Effector memory CD4-positive, alpha-beta T cell (primary cell): ENCODE measurements around the gene HOXD8.

ENCODE experiments used
- DNase-seq, 3 donors: peaks; one replicate each; pipeline ENCODE4 v3.0.0-alpha.2; 2020
- H3K27ac ChIP-seq: 2 replicates; pipeline ENCODE4 v1.7.0; 2013; ENCODE audit warnings: mild to moderate bottlenecking, low read length, moderate library complexity; ENCODE audit not compliant: insufficient read depth, poor library complexity, severe bottlenecking
- H3K27me3 ChIP-seq: replicated peaks from 2 replicates; pipeline ENCODE4 v1.7.0; 2013; ENCODE audit warnings: mild to moderate bottlenecking, low read length; ENCODE audit not compliant: insufficient read depth, control insufficient read depth, poor library complexity, severe bottlenecking
- H3K36me3 ChIP-seq: 2 replicates; pipeline ENCODE4 v1.7.0; 2013; ENCODE audit warnings: mild to moderate bottlenecking, low read length, moderate library complexity; ENCODE audit not compliant: control insufficient read depth, insufficient read depth
- H3K4me1 ChIP-seq: 2 replicates; pipeline ENCODE4 v1.7.0; 2013; ENCODE audit warnings: low read length, mild to moderate bottlenecking; ENCODE audit not compliant: control insufficient read depth, insufficient read depth, poor library complexity, severe bottlenecking
- H3K4me3 ChIP-seq: 2 replicates; pipeline ENCODE4 v1.7.0; 2013; ENCODE audit warnings: low read length, low read depth, mild to moderate bottlenecking; ENCODE audit not compliant: insufficient read depth, poor library complexity, severe bottlenecking
- H3K9me3 ChIP-seq: 2 replicates; pipeline ENCODE4 v1.7.0; 2013; ENCODE audit warnings: mild to moderate bottlenecking, low read length, moderate library complexity; ENCODE audit not compliant: control insufficient read depth

HOXD8 gene

GRCh38 chr2:176148751-176149421 is 19.4 kb downstream of the HOXD8 start:
- H3K36me3 ChIP-seq: no peaks in the 10 kb centered on the region

GRCh38 chr2:176149481-176149938 is 20.0 kb downstream of the HOXD8 start:
- H3K27me3 ChIP-seq: peaks cover 60% of the 10 kb centered on the region
- H3K36me3 ChIP-seq: no peaks in the 10 kb centered on the region
- no peak for DNase-seq
- H3K4me1 ChIP-seq: no peaks in the 10 kb centered on the region
- no peak overlapping the region for H3K27ac ChIP-seq
- H3K4me3 ChIP-seq: no peak overlapping the region
- H3K9me3 ChIP-seq: no peaks in the 10 kb centered on the region

More at GRCh38 chr2:176148751-176149421, 19.4 kb downstream of the HOXD8 start:
- Histone ChIP-seq H3K4me3 (no peak overlapping the region), H3K9me3 (no peaks in the 10 kb centered on the region), H3K27ac (no peak overlapping the region), H3K4me1 (no peaks in the 10 kb centered on the region), H3K27me3 (peaks cover 60% of the 10 kb centered on the region)
- no peak for DNase-seq

GRCh38 chr2:176149939-176150583 is 20.6 kb downstream of the HOXD8 start:
- no peaks in the 10 kb centered on the region for H3K36me3 ChIP-seq
- DNase-seq: no peak
- H3K27ac ChIP-seq: no peak overlapping the region
- H3K27me3 ChIP-seq: peaks cover 59% of the 10 kb centered on the region
- H3K4me1 ChIP-seq: no peaks in the 10 kb centered on the region
- no peak overlapping the region for H3K4me3 ChIP-seq
- no peaks in the 10 kb centered on the region for H3K9me3 ChIP-seq

GRCh38 chr2:176150584-176151441 is 21.3 kb downstream of the HOXD8 start:
- Histone ChIP-seq H3K27me3 (peaks cover 58% of the 10 kb centered on the region), H3K4me3 (no peak overlapping the region)

GRCh38 chr2:176151442-176152287 is 22.2 kb downstream of the HOXD8 start, which contains the start of gene HOXD4:
Gene HOXD4 (plus strand): TSS chr2:176151550. CDS start chr2:176151634, 84 bp downstream.
- Histone ChIP-seq H3K27ac (no peak within 1 kb of the TSS), H3K27me3 (peaks cover 58% of the 10 kb centered on the region), H3K36me3 (no peaks in the 10 kb centered on the region), H3K4me3 (no peak within 1 kb of the TSS), H3K9me3 (no peaks in the 10 kb centered on the region), H3K4me1 (no peaks in the 10 kb centered on the region)
- DNase-seq: no peak

More at GRCh38 chr2:176150584-176151441, 21.3 kb downstream of the HOXD8 start:
- no peak overlapping the region for H3K27ac ChIP-seq
- DNase-seq: no peak
- H3K9me3 ChIP-seq: no peaks in the 10 kb centered on the region
- H3K4me1 ChIP-seq: no peaks in the 10 kb centered on the region
- no peaks in the 10 kb centered on the region for H3K36me3 ChIP-seq

GRCh38 chr2:176152350-176153181 is 23.1 kb downstream of the HOXD8 start:
- Histone ChIP-seq H3K27me3 (peaks cover 58% of the 10 kb centered on the region), H3K36me3 (no peaks in the 10 kb centered on the region), H3K9me3 (no peaks in the 10 kb centered on the region)

GRCh38 chr2:176154576-176155252 is 25.2 kb downstream of the HOXD8 start:
- Histone ChIP-seq H3K27me3 (peaks cover 61% of the 10 kb centered on the region), H3K9me3 (no peaks in the 10 kb centered on the region), H3K4me3 (no peak overlapping the region), H3K27ac (no peak overlapping the region), H3K4me1 (peaks cover 6% of the 10 kb centered on the region), H3K36me3 (no peaks in the 10 kb centered on the region)
- DNase-seq: no peak

More at GRCh38 chr2:176152350-176153181, 23.1 kb downstream of the HOXD8 start:
- Histone ChIP-seq H3K27ac (no peak overlapping the region), H3K4me1 (peaks cover 6% of the 10 kb centered on the region), H3K4me3 (no peak overlapping the region)
- no peak for DNase-seq

GRCh38 chr2:176155356-176156044 is 26.0 kb downstream of the HOXD8 start:
- Histone ChIP-seq H3K4me3 (no peak overlapping the region), H3K9me3 (no peaks in the 10 kb centered on the region), H3K27ac (no peak overlapping the region), H3K36me3 (no peaks in the 10 kb centered on the region), H3K27me3 (peaks cover 66% of the 10 kb centered on the region), H3K4me1 (peaks cover 6% of the 10 kb centered on the region)
- no peak for DNase-seq
